GM12878 (cell line): ENCODE results near the gene PGLYRP4. TPM values are rescaled to one million over a fixed set of nuclear protein-coding genes. Genes with fewer than 3 reads are reported as not detected.

ENCODE experiments used
- ATAC-seq: fragments of 200-7000 bp; cut with Tn5 transposase; 3 replicates; pipeline ENCODE4 v1.9.1; 2020; ENCODE audit warnings: mild to moderate bottlenecking, moderate library complexity
- BruUV-seq: library from RNA; stranded (reverse); fragments of 400-500 nt; replicated peaks from 2 replicates; lab custom pipeline; 2021; lab: Mats Ljungman, UMichigan
- CTCF ChIA-PET: fragments of 300-600 bp; sonication (Branson Sonifier 250); formaldehyde crosslinking; extraction: SDS; loops from one replicate; lab custom pipeline; 2021; ENCODE audit warnings: inconsistent platforms; lab: Yijun Ruan, JAX
- POLR2A ChIA-PET: fragments of 350-600 bp; formaldehyde crosslinking; extraction: SDS; loops from one replicate; lab custom pipeline; 2021; ENCODE audit warnings: inconsistent platforms; lab: Charles Lee
- RAD21 ChIA-PET: fragments of 300-600 bp; sonication (Branson Sonifier 250); formaldehyde crosslinking; loops from one replicate; lab custom pipeline; 2023; ENCODE audit warnings: antibody characterized with exemption; ENCODE audit not compliant: unreplicated experiment; lab: Charles Lee
- SMC1A ChIA-PET: fragments of 300-600 bp; sonication (Branson Sonifier 250); formaldehyde crosslinking; loops from one replicate; lab custom pipeline; 2023; ENCODE audit not compliant: unreplicated experiment, uncharacterized antibody; lab: Charles Lee
- DNase-seq: peaks from one replicate; pipeline ENCODE4 v3.0.0-alpha.2; 2011; ENCODE audit warnings: low read depth, low spot score
- FAIRE-seq: peaks from 3 replicates; lab custom pipeline; 2011; peaks lifted over from hg19 to GRCh38; lab: Jason Lieb, UNC
- H2AFZ ChIP-seq: 2 replicates; pipeline ENCODE4 v1.6.0; 2011; ENCODE audit warnings: low read depth, low read length, control low read depth; ENCODE audit not compliant: control insufficient read depth
- H3K27ac ChIP-seq: 2 replicates; pipeline ENCODE4 v1.5.1; 2011; ENCODE audit warnings: control low read depth; ENCODE audit not compliant: control insufficient read depth, insufficient read depth
- H3K27me3 ChIP-seq, 2 experiments: replicated peaks in 1 of 2; 2 replicates each; pipeline versions ENCODE4 v1.6.0 to v1.6.1; 2011; ENCODE audit warnings: low read length in 1 of 2; ENCODE audit not compliant: control insufficient read depth in 2 of 2, insufficient read depth in 2 of 2
- H3K36me3 ChIP-seq, 2 experiments: 2 replicates each; pipeline ENCODE4 v1.5.1; 2011; ENCODE audit warnings: low read length in 1 of 2; ENCODE audit not compliant: control insufficient read depth in 2 of 2, insufficient read depth in 2 of 2
- H3K4me1 ChIP-seq: 2 replicates; pipeline ENCODE4 v1.6.1; 2011; ENCODE audit warnings: mild to moderate bottlenecking, low read length, moderate library complexity, mixed read lengths; ENCODE audit not compliant: control insufficient read depth, insufficient read depth
- H3K4me2 ChIP-seq: 2 replicates; pipeline ENCODE4 v1.6.0; 2011; ENCODE audit warnings: control low read depth; ENCODE audit not compliant: control insufficient read depth, insufficient read depth
- H3K4me3 ChIP-seq: fragments of 200-600 bp; sonication (generic); 2 replicates; pipeline ENCODE4 v1.5.1; 2016
- H3K79me2 ChIP-seq: 2 replicates; pipeline ENCODE4 v1.6.0; 2011; ENCODE audit warnings: low read length; ENCODE audit not compliant: control insufficient read depth, insufficient read depth
- H3K9ac ChIP-seq: 2 replicates; pipeline ENCODE4 v1.8.0; 2011; ENCODE audit warnings: low read length, control low read depth, mixed read lengths; ENCODE audit not compliant: control insufficient read depth, insufficient read depth
- H3K9me3 ChIP-seq: replicated peaks from 3 replicates; pipeline ENCODE4 v1.5.1; 2011; ENCODE audit warnings: mild to moderate bottlenecking, low read length; ENCODE audit not compliant: control insufficient read depth, insufficient read depth
- H4K20me1 ChIP-seq: 2 replicates; pipeline ENCODE4 v1.6.0; 2011; ENCODE audit not compliant: control insufficient read depth, insufficient read depth
- CREB1 ChIP-seq: IDR thresholded peaks from 2 replicates; pipeline ENCODE4 v1.6.1; 2012; ENCODE audit warnings: low read depth, mild to moderate bottlenecking, inconsistent platforms
- EED ChIP-seq: sonication (generic); IDR thresholded peaks from 2 replicates; pipeline ENCODE4 v1.6.1; 2016; ENCODE audit warnings: antibody characterized with exemption, low read depth
- ESRRA ChIP-seq: IDR thresholded peaks from 2 replicates; pipeline ENCODE4 v1.6.1; 2012; ENCODE audit warnings: mild to moderate bottlenecking, low read length, improper control_type of control experiment
- EZH2 ChIP-seq: IDR thresholded peaks from 2 replicates; pipeline ENCODE4 v1.6.1; 2012; ENCODE audit warnings: low read depth, mild to moderate bottlenecking, control low read depth, inconsistent platforms, low read length, borderline replicate concordance; ENCODE audit not compliant: control insufficient read depth
- FOXK2 ChIP-seq: fragments of 450-650 bp; IDR thresholded peaks from 2 replicates; pipeline ENCODE4 v1.6.1; 2017; ENCODE audit warnings: mild to moderate bottlenecking, moderate library complexity
- HDAC2 ChIP-seq: fragments of 200-600 bp; sonication (generic); IDR thresholded peaks from 2 replicates; pipeline ENCODE4 v1.6.1; 2017
- KAT2A ChIP-seq: conservative IDR thresholded peaks from 2 replicates; pipeline ENCODE4 v1.6.1; 2011; ENCODE audit warnings: low read depth, low read length; ENCODE audit not compliant: control insufficient read depth
- KLF5 ChIP-seq: fragments of 450-650 bp; IDR thresholded peaks from 2 replicates; pipeline ENCODE4 v1.6.1; 2014; ENCODE audit warnings: mild to moderate bottlenecking; ENCODE audit not compliant: partially characterized antibody
- MYC ChIP-seq: IDR thresholded peaks from 2 replicates; pipeline ENCODE4 v1.6.1; 2011; ENCODE audit warnings: mild to moderate bottlenecking, low read length, moderate library complexity, inconsistent platforms; ENCODE audit not compliant: insufficient read depth, insufficient replicate concordance, insufficient read length, severe bottlenecking
- NR2F1 ChIP-seq: fragments of 450-650 bp; conservative IDR thresholded peaks from 2 replicates; pipeline ENCODE4 v1.6.1; 2017; ENCODE audit warnings: mild to moderate bottlenecking
- PAX5 ChIP-seq: IDR thresholded peaks from 2 replicates; pipeline ENCODE4 v1.6.1; 2011; ENCODE audit warnings: low read depth, low read length, borderline replicate concordance
- POLR2AphosphoS2 ChIP-seq: IDR thresholded peaks from 2 replicates; pipeline ENCODE4 v1.6.1; 2011; ENCODE audit warnings: low read depth, mild to moderate bottlenecking, low read length, improper control_type of control experiment, moderate library complexity
- RUNX3 ChIP-seq: IDR thresholded peaks from 2 replicates; pipeline ENCODE4 v1.6.1; 2012; ENCODE audit warnings: low read length, inconsistent platforms
- SMARCA5 ChIP-seq: fragments of 450-650 bp; IDR thresholded peaks from 2 replicates; pipeline ENCODE4 v1.6.1; 2017; ENCODE audit warnings: mild to moderate bottlenecking
- SPI1 ChIP-seq: IDR thresholded peaks from 2 replicates; pipeline ENCODE4 v1.6.1; 2011; ENCODE audit warnings: low read depth, mild to moderate bottlenecking, low read length, moderate library complexity, borderline replicate concordance; ENCODE audit not compliant: insufficient read depth
- STAT1 ChIP-seq: fragments of 450-650 bp; conservative IDR thresholded peaks from 2 replicates; pipeline ENCODE4 v1.6.1; 2014; ENCODE audit warnings: antibody characterized with exemption, mild to moderate bottlenecking
- WGBS: methylation state at CpG from one replicate; pipeline ENCODE4 v1.1.6; 2016; ENCODE audit warnings: low lambda C conversion rate; ENCODE audit not compliant: insufficient replicate concordance, insufficient coverage; ENCODE audit errors: missing lambda C conversion rate; 5-methylcytosine and 5-hydroxymethylcytosine counted together
- in situ Hi-C: fragments of 300-500 bp; cut with MboI; formaldehyde crosslinking; loops from 9 replicates; pipeline ENCODE4 v1.14.3; 2018; ENCODE audit warnings: mixed read lengths
- intact Hi-C: fragments of 100-400 bp; cut with micrococcal nuclease; formaldehyde crosslinking; loops from one replicate; pipeline ENCODE4 v1.14.2; 2022; ENCODE audit not compliant: unreplicated experiment
- polyA plus RNA-seq, 11 experiments: library from polyadenylated mRNA; depleted of rRNA in 4 of 11; unstranded in 6 of 11; stranded (reverse) in 5 of 11; fragments of >200 nt; fragmentation: Nextera tagmentation in 4 of 11; fragmentation: Illumina TruSeq in 1 of 11; extraction: Ambion mirVana in 4 of 11; extraction: Trizol in 1 of 11; gene quantifications; 1 replicate in 1 of 11; 2 replicates in 10 of 11; pipeline versions ENCODE4 v1.2.1 to v1.2.3, GENCODE V29; 2011 to 2016; ENCODE audit warnings: inconsistent platforms in 2 of 11, missing spikeins in 2 of 11, low read depth in 1 of 11
- total RNA-seq, 4 experiments: library from RNA; depleted of rRNA in 3 of 4; stranded (reverse); fragments of >200 nt in 3 of 4; fragmentation: Illumina TruSeq in 1 of 4; extraction: Trizol in 1 of 4; gene quantifications; 2 replicates each; pipeline versions ENCODE4 v1.2.1 to v1.2.3, GENCODE V29; 2013 to 2021
- TF ChIP-seq, protein P1 (sequence below): fragments of 450-650 bp; IDR thresholded peaks from 2 replicates; pipeline ENCODE4 v1.6.1; 2017; ENCODE audit warnings: mild to moderate bottlenecking, low read depth, inconsistent platforms; ENCODE audit not compliant: poor library complexity, severe bottlenecking
- TF ChIP-seq, protein P2 (sequence below): IDR thresholded peaks from 2 replicates; pipeline ENCODE4 v1.6.1; 2011; ENCODE audit warnings: borderline replicate concordance, low read depth, mild to moderate bottlenecking, moderate library complexity, mixed read lengths, low read length; ENCODE audit not compliant: insufficient read depth; ENCODE audit errors: extremely low read length
- TF ChIP-seq, protein P3 (sequence below): fragments of 450-650 bp; IDR thresholded peaks from 2 replicates; pipeline ENCODE4 v1.6.1; 2017; ENCODE audit warnings: borderline replicate concordance

Gene PGLYRP4
- total and polyA plus RNA-seq, 10 of the 15 experiments (the other 5 are each of a cell fraction or from before 2014, with no cell fraction given), result 0.22 to 3.0 (median 0.44) TPM

DNA sequence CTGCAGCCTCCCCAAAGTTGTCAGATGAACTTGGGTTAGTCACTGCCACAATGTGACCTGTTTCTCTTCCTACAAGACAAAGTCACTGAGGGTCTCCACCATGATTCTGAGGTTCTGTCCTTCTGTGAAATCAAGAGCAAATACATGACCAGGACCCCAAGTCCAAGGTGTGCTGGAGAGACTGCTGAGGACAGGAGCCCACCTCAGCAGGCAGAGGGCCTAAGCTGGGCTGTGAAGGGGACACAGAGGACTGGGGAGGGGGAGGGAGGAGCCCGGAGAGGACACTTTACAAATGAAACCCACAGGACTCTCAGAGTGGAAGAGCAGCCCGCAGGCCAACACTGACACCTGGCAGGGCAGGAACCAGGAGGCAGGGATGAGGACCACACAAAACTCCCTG, 39.2 kb downstream of the PGLYRP4 start:
- Histone ChIP-seq H3K79me2 (no peaks in the 10 kb centered on the region), H3K4me2 (no peak overlapping the region), H3K36me3 (no peaks in the 10 kb centered on the region), H3K4me3 (no peak overlapping the region), H3K27ac (no peak overlapping the region), H4K20me1 (no peaks in the 10 kb centered on the region), H3K9me3 (no peaks in the 10 kb centered on the region; the same call in 2 of the 3 replicates), H3K4me1 (no peaks in the 10 kb centered on the region), H3K9ac (no peak overlapping the region), H3K27me3 (no peaks in the 10 kb centered on the region; a peak in 1 of 4 replicates), H2AFZ (no peak overlapping the region)
- ChIA-PET CTCF (interaction anchor here (0.5 to 5.1 kb wide), 4 partner anchors 11 to 94 kb away, joined by 3 to 40 read pairs (median 3); no protein-coding TSS in a partner anchor), RAD21 (no interaction called here), SMC1A (no interaction called here), POLR2A (no interaction called here)
- DNase-seq (no peak), FAIRE-seq (no peak), ATAC-seq (no peak)
- in situ Hi-C loops, result no loop called here
- intact Hi-C loops, result no loop called here
- 5% methylated on average over 2 of the region's 2 CpGs for WGBS
- no peak for TF ChIP-seq PAX5
- no peak for TF ChIP-seq EZH2
- TF ChIP-seq CREB1, result no peak
- no peak for TF ChIP-seq FOXK2
- no peak for TF ChIP-seq KAT2A
- TF ChIP-seq STAT1, result no peak
- TF ChIP-seq, protein P1, sequence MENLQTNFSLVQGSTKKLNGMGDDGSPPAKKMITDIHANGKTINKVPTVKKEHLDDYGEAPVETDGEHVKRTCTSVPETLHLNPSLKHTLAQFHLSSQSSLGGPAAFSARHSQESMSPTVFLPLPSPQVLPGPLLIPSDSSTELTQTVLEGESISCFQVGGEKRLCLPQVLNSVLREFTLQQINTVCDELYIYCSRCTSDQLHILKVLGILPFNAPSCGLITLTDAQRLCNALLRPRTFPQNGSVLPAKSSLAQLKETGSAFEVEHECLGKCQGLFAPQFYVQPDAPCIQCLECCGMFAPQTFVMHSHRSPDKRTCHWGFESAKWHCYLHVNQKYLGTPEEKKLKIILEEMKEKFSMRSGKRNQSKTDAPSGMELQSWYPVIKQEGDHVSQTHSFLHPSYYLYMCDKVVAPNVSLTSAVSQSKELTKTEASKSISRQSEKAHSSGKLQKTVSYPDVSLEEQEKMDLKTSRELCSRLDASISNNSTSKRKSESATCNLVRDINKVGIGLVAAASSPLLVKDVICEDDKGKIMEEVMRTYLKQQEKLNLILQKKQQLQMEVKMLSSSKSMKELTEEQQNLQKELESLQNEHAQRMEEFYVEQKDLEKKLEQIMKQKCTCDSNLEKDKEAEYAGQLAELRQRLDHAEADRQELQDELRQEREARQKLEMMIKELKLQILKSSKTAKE, result no peak
- TF ChIP-seq POLR2AphosphoS2, result no peak
- TF ChIP-seq SMARCA5, result no peak
- no peak for TF ChIP-seq EED
- no peak for TF ChIP-seq RUNX3
- no peak for TF ChIP-seq MYC
- no peak for TF ChIP-seq KLF5
- TF ChIP-seq SPI1, result no peak
- TF ChIP-seq NR2F1, result no peak
- TF ChIP-seq, protein P2, sequence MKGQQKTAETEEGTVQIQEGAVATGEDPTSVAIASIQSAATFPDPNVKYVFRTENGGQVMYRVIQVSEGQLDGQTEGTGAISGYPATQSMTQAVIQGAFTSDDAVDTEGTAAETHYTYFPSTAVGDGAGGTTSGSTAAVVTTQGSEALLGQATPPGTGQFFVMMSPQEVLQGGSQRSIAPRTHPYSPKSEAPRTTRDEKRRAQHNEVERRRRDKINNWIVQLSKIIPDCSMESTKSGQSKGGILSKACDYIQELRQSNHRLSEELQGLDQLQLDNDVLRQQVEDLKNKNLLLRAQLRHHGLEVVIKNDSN, result no peak
- no peak for TF ChIP-seq ESRRA
- TF ChIP-seq, protein P3, sequence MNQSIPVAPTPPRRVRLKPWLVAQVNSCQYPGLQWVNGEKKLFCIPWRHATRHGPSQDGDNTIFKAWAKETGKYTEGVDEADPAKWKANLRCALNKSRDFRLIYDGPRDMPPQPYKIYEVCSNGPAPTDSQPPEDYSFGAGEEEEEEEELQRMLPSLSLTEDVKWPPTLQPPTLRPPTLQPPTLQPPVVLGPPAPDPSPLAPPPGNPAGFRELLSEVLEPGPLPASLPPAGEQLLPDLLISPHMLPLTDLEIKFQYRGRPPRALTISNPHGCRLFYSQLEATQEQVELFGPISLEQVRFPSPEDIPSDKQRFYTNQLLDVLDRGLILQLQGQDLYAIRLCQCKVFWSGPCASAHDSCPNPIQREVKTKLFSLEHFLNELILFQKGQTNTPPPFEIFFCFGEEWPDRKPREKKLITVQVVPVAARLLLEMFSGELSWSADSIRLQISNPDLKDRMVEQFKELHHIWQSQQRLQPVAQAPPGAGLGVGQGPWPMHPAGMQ, result no peak
- TF ChIP-seq HDAC2, result no peak
- BruUV-seq, result no TSS peak
